Measurements from ENCODE around the gene VPS29. TPM values are rescaled to one million over a fixed set of nuclear protein-coding genes. Genes with fewer than 3 reads are reported as not detected.
A peak's percentile ranks its signal among the peaks of the same experiment; 100 is the strongest.

Gene VPS29
- total RNA-seq: 88.3 and 93.7 TPM in 2 replicates

GRCh38 chr12:110501752-110502738 is at the start of gene VPS29, which contains the start of gene RAD9B:
TSS of gene VPS29 (minus strand) at chr12:110502111. CDS start at chr12:110502051, 60 bp downstream.
TSS of gene RAD9B (plus strand) at chr12:110502331. CDS start at chr12:110502338, 7 bp downstream.
- peak; percentile 0 for TF ChIP-seq CTCF (IDR thresholded peaks at IDR 0.05; ENCODE audit: insufficient read depth, low read depth, low read length)
- peak; percentile 99 for DNase-seq (ENCODE audit: low read depth)
- H3K4me3 ChIP-seq (ENCODE audit: low read depth, low read length): peak within 1 kb of the TSS; percentile 80

GRCh38 chr12:110550981-110551380 is 49.1 kb upstream of the VPS29 start:
- no peak for TF ChIP-seq CTCF (IDR thresholded peaks at IDR 0.05; ENCODE audit: insufficient read depth, low read depth, low read length)
- H3K4me3 ChIP-seq (ENCODE audit: low read depth, low read length): no peak overlapping the region
- DNase-seq (ENCODE audit: low read depth): no peak

GRCh38 chr12:110549716-110550115 is 47.8 kb upstream of the VPS29 start:
- DNase-seq (ENCODE audit: low read depth): no peak
- no peak for TF ChIP-seq CTCF (IDR thresholded peaks at IDR 0.05; ENCODE audit: insufficient read depth, low read depth, low read length)

GRCh38 chr12:110548678-110549077 is 46.8 kb upstream of the VPS29 start:
- peak; percentile 67 for DNase-seq (ENCODE audit: low read depth)

More at GRCh38 chr12:110549716-110550115, 47.8 kb upstream of the VPS29 start:
- H3K4me3 ChIP-seq (ENCODE audit: low read depth, low read length): no peak overlapping the region

GRCh38 chr12:110547090-110547489 is 45.2 kb upstream of the VPS29 start:
- no peak overlapping the region for H3K4me3 ChIP-seq (ENCODE audit: low read depth, low read length)
- no peak for TF ChIP-seq CTCF (IDR thresholded peaks at IDR 0.05; ENCODE audit: insufficient read depth, low read depth, low read length)
- DNase-seq (ENCODE audit: low read depth): no peak

More at GRCh38 chr12:110548678-110549077, 46.8 kb upstream of the VPS29 start:
- TF ChIP-seq CTCF (IDR thresholded peaks at IDR 0.05; ENCODE audit: insufficient read depth, low read depth, low read length): no peak
- H3K4me3 ChIP-seq (ENCODE audit: low read depth, low read length): no peak overlapping the region

GRCh38 chr12:110546339-110546738 is 44.4 kb upstream of the VPS29 start:
- no peak overlapping the region for H3K4me3 ChIP-seq (ENCODE audit: low read depth, low read length)
- no peak for TF ChIP-seq CTCF (IDR thresholded peaks at IDR 0.05; ENCODE audit: insufficient read depth, low read depth, low read length)
- DNase-seq (ENCODE audit: low read depth): peak; percentile 95

Data from fibroblast of villous mesenchyme (primary cell).